Stimulated activated CD8-positive, alpha-beta memory T cell treated with anti-CD3 and anti-CD28 coated beads, Interleukin-15, amount 100 ng/mL, for 4 hours (primary cell): Measurements from ENCODE around the gene ADORA1.

Experiments
- DNase-seq, 2 donors: peaks; one replicate each; pipeline ENCODE4 v3.0.0-alpha.2; 2020; ENCODE audit warnings: low read depth in 2 of 2

The ADORA1 gene

DNA sequence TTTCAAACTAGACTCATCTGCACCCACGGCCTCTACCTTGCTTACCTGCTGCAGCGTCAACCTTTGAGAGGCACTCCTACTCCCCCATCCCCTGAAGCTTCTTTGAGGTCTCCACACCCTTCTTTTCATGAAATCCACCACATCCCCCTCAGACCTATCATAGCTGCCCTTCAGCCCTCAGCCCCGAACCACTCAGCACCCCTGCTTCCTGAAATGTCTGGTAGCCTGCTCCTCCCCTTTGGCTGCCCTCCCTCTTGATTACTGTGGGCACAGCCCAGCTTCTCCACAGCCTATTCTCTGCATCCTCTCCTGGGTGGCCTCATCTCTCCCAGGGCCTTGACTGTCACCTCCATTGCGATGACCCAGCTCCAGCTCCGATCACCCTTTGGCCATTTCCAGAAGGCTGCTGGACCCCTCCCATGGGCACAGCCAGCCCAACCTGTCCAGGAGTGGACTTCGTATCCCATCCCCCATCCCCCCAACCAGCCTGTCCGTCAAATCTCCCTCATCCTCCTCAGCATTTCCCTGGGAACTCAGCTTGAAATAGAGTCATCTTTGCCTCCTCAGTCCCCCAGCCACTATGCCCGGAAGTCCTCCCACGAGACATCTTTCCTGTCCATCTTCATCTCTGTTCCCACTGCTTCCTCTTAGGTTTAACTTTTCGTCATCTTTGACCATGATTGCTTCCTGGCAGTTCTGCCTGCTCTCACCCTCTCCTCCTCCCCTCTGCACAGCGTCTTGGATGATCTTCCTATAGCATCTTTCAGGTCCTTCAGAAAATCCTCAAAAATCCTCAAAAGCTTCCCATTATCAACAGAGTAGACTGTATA, 6.1 kb upstream of the ADORA1 start:
- DNase-seq: no peak

- no peak for DNase-seq
These were observed 5.4 kb upstream of the ADORA1 start for GRCh38 chr1:203122159-203122558.

GRCh38 chr1:203124011-203124410, 3.5 kb upstream of the ADORA1 start:
- DNase-seq: no peak

- DNase-seq: no peak
These were observed 2.8 kb upstream of the ADORA1 start for GRCh38 chr1:203124546-203125317.

DNA sequence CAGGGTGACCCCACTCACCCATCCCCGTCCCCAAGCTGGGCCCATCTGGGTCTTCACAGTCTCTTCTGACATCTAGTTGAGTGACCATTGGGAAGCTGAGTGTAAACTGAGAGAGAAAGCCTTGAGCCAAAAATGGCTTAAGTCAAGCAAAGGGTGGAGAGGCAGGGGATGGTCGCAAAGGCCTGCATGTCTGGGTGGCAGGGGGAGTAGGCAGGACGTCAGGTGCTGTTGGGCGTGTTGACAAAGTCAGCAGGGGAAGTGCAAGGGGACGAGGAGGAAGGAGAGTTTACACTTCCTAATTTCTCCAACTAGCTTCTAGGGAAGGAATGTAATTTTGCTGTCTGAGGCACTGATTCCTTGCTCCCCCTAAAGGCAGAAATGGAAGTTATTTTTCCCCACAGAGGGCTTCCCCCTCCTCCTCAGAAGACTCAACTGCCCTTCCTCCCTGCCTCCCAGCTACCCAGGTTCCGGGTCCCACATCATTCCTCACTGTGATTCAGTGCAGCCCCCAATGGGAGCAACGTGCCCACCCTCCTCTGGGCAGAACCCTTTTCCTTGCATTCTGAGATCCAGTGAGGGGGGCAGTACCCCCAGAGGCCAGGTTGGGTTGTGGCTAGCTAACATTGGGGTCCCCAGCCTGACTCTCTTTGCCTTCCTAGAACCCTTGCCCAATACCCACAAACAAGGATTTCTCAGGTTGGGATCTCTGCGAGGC, 1.2 kb upstream of the ADORA1 start:
- no peak for DNase-seq

- DNase-seq: no peak
These were observed 460 bp upstream of the ADORA1 start for GRCh38 chr1:203126866-203127665.

GRCh38 chr1:203128431-203128715, 847 bp downstream of the ADORA1 start:
- DNase-seq: no peak

DNA sequence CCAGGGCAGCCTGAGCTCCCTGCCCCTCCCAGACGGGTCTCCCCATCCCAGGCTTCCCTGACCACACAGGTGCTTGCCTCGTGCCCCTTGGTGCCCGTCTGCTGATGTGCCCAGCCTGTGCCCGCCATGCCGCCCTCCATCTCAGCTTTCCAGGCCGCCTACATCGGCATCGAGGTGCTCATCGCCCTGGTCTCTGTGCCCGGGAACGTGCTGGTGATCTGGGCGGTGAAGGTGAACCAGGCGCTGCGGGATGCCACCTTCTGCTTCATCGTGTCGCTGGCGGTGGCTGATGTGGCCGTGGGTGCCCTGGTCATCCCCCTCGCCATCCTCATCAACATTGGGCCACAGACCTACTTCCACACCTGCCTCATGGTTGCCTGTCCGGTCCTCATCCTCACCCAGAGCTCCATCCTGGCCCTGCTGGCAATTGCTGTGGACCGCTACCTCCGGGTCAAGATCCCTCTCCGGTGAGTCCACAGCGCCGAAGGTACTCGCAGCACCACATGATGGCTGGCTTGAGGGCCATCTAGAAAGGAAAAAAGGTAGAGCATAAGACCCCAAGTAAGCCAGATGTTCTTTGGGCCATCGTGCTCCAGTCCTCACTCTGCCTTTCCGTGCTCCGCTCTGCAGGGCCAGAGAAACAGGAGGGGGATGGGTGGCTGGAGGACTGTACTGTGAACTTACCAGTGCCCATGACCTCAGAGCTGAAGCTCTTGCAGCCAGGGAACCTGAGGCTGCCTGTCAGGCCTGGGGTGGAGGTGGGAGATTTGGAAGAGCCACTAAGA, 1.4 kb downstream of the ADORA1 start:
- no peak for DNase-seq

GRCh38 chr1:203129501-203130231, 2.1 kb downstream of the ADORA1 start:
- DNase-seq: no peak

GRCh38 chr1:203130358-203130985, 2.9 kb downstream of the ADORA1 start:
- no peak for DNase-seq

DNA sequence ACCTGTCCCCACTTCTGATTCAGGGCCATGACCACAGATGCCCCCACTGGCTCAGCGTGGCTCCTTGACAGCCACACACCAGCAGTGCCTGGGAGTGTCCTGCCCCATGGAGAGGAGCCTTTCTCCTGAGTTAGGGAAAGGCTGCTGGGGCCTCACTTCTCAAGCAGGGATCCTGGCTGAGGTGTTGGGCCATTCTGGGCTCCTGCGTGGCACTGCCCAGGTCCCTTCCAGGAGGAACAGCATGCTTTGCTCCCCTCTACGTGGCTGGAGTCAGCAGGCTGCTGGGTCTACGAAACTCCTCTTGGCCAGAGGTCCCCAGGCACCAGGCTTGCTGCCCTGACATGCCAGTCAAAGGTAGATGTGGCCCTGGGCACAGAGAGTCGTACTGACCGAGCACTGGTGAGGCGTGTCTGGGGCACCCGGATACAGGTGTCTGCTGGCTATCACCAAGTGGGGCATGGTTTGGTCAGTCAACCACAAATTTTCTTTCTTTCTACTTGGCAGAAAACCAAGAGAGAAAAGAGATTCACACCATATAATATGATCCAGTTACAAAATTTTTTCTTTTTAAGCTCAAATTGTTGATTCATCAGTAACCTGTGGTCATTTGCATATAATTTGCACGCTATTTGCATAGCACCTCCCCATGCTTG, 4.1 kb downstream of the ADORA1 start:
- no peak for DNase-seq

- DNase-seq: no peak
These were observed 6.6 kb downstream of the ADORA1 start for GRCh38 chr1:203133970-203134725.

- no peak for DNase-seq
These were observed 8.2 kb downstream of the ADORA1 start for GRCh38 chr1:203135636-203136305.

GRCh38 chr1:203136409-203137042, 9.0 kb downstream of the ADORA1 start:
- DNase-seq: no peak

GRCh38 chr1:203137324-203137723, 9.8 kb downstream of the ADORA1 start:
- no peak for DNase-seq

DNA sequence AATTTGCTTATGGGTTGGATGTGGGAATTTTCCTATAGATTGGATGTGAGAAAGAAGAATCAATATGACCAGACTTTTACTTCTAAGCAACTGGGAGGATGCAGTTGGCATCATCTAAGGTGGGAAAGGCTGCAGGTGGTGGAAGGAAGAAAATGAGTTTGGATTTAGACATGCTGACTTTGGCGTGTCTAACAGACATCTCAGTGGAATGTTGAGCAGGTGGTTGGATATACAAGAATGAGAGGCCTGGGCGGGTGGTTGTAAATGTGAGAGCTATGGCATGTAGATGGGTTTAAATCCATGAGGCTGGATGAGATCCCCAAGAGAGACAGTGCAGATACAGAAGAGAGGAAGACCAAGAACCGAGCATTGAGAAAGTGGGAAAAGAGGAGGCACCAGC, 10.5 kb downstream of the ADORA1 start:
- DNase-seq: no peak

DNA sequence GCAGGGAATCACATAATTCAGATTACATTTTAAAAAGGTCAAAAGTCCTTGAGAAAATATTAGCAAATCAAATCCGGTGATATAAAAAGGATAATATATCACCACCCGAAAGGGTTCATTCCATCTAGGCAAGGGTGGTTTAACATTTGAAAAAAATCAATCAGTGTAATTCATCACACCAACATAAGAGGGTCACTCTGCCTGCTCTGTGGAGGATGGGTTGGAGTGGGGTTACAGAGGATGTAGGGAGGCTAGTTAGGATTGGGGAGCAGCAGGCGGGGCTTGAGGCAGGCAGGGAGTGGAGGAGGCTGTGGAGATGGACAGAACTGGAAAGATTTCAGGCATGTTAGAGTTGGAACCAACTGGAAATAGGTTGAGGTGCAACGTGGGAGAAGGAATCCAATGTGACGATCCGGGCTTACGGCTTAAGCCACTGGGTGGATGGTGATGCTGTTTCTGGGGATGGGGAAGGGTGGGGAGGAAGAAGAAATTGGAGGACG, 12.5 kb downstream of the ADORA1 start:
- DNase-seq: no peak
